PC-3 (cell line): ENCODE results near the gene WWP2.

ENCODE experiments used
- CTCF ChIP-seq: fragments of 300-600 bp; sonication (generic); conservative IDR thresholded peaks from 2 replicates; pipeline ENCODE4 v1.5.1; 2017; ENCODE audit warnings: antibody characterized with exemption, low read depth, mild to moderate bottlenecking, low read length
- EZH2 ChIP-seq: fragments of 300-600 bp; sonication (generic); IDR thresholded peaks from one replicate; pipeline ENCODE4 v1.6.1; 2017; ENCODE audit warnings: antibody characterized with exemption, mild to moderate bottlenecking, low read length; ENCODE audit not compliant: unreplicated experiment
- EZH2phosphoT487 ChIP-seq: fragments of 300-600 bp; sonication (generic); IDR thresholded peaks from 2 replicates; pipeline ENCODE4 v1.6.1; 2018; ENCODE audit warnings: mild to moderate bottlenecking, antibody characterized with exemption, low read length, borderline replicate concordance

- TF ChIP-seq CTCF (no peak), EZH2phosphoT487 (no peak), EZH2 (no peak)
These were observed 180.0 kb downstream of the WWP2 start for GRCh38 chr16:69942099-69942491.
